ENCODE data around the gene MARCHF4. TPM values are rescaled to one million over a fixed set of nuclear protein-coding genes. Genes with fewer than 3 reads are reported as not detected.

Gene MARCHF4
- total RNA-seq, 1 donor from 2014 or later = not detected

DNA sequence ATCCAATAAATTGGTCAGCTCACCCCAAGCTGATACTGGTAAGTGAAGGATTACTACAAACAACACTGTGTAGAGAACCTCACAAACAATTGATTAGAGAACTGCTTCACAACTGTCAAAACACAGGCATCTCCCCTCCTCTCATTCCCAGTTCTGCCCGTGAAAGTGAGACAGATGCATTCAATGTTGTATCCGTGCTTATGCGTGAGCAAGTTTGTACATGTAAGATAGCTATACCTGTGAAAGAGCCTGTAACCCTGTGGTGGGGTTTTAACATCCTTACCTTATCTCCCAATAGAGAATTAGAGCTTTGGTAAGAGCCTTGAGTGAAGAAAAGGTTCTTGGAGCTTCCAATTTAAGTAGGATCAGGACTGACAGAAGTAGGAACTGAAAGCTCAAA lies 9.1 kb downstream of the MARCHF4 start:
- H3K27me3 ChIP-seq (ENCODE audit: control insufficient read depth, insufficient read depth, low read length) = no peaks in the 10 kb centered on the region
- FAIRE-seq = no peak
- TF ChIP-seq, protein P1, sequence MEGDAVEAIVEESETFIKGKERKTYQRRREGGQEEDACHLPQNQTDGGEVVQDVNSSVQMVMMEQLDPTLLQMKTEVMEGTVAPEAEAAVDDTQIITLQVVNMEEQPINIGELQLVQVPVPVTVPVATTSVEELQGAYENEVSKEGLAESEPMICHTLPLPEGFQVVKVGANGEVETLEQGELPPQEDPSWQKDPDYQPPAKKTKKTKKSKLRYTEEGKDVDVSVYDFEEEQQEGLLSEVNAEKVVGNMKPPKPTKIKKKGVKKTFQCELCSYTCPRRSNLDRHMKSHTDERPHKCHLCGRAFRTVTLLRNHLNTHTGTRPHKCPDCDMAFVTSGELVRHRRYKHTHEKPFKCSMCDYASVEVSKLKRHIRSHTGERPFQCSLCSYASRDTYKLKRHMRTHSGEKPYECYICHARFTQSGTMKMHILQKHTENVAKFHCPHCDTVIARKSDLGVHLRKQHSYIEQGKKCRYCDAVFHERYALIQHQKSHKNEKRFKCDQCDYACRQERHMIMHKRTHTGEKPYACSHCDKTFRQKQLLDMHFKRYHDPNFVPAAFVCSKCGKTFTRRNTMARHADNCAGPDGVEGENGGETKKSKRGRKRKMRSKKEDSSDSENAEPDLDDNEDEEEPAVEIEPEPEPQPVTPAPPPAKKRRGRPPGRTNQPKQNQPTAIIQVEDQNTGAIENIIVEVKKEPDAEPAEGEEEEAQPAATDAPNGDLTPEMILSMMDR (IDR thresholded peaks at IDR 0.05; ENCODE audit: insufficient read depth, low read length, severe bottlenecking) = no peak

DNA sequence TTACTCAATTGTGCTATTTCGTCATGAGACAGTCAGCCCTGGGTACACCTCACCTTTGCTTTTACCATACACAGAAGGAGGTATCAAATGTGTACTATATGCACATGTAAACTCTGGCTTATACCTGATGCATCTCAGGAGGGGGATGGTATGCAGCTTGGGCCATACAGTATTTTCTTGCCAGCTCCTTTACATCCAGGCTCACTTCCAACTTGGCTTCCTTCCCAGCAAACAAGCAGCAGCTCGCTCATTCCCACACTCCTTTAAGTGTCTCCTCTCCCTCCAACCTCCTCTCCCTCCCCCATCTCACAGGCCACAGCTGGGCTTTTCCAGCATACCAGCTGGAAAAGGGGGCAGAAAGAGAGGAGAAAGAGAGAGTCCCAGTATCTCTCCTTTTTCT lies 9.6 kb downstream of the MARCHF4 start:
- H3K27me3 ChIP-seq (ENCODE audit: control insufficient read depth, insufficient read depth, low read length) = no peaks in the 10 kb centered on the region
- H3K4me3 ChIP-seq (ENCODE audit: low read depth, low read length) = no peak overlapping the region
- TF ChIP-seq, protein P1 (IDR thresholded peaks at IDR 0.05; ENCODE audit: insufficient read depth, low read length, severe bottlenecking) = no peak
- no peaks in the 10 kb centered on the region for H3K36me3 ChIP-seq (ENCODE audit: control insufficient read depth, insufficient read depth, low read length)
- FAIRE-seq (no peak), DNase-seq (ENCODE audit: low read depth) (peak; percentile 99)

More for the DNA sequence above, 9.1 kb downstream of the MARCHF4 start:
- H3K4me3 ChIP-seq (ENCODE audit: low read depth, low read length) = no peak overlapping the region
- H3K36me3 ChIP-seq (ENCODE audit: control insufficient read depth, insufficient read depth, low read length) = no peaks in the 10 kb centered on the region
- peak; percentile 80 for DNase-seq (ENCODE audit: low read depth)

DNA sequence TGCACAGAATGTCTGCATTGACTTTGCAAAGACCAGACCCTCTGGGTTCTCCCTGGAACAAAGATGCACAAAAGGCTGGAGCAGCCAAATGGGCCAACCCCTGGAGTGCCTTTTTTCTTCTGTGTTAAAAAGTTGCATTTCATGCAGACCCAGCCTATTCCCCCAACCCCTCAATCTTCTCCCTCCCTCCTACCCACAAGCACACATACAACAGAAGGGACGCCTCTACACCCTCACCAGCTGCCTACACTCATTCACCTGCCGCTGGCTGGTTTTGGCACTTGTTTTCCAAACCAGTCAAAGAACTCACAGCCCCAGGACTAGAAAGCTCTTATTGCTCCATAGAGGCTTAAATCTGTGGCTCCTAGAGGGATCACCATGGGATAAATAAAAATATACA lies 16.6 kb downstream of the MARCHF4 start:
- Histone ChIP-seq H3K36me3 (ENCODE audit: control insufficient read depth, insufficient read depth, low read length) (no peaks in the 10 kb centered on the region), H3K27me3 (ENCODE audit: control insufficient read depth, insufficient read depth, low read length) (no peaks in the 10 kb centered on the region), H3K4me3 (ENCODE audit: low read depth, low read length) (no peak overlapping the region)
- DNase-seq (ENCODE audit: low read depth) = no peak
- FAIRE-seq = no peak
- TF ChIP-seq, protein P1 (IDR thresholded peaks at IDR 0.05; ENCODE audit: insufficient read depth, low read length, severe bottlenecking) = no peak

DNA sequence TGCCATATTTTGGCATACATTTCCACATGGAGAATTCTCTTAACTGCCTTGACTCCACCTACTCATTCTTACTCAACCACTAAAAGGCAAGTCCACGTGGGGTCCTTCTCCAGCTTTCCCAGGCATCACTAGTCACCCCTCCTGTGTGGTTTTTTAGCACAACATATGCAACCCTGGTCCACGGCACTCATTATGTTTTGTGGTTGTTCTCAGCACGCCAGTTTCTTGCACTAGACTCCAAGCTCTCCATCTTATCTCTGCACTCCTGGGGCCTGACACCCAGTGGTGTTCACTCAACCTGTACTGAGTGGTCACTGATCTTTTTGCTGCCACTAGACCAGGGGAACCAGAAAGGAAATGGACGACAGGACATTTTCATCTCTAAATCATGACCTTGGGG lies 18.0 kb downstream of the MARCHF4 start:
- Histone ChIP-seq H3K27me3 (ENCODE audit: control insufficient read depth, insufficient read depth, low read length) (no peaks in the 10 kb centered on the region), H3K4me3 (ENCODE audit: low read depth, low read length) (no peak overlapping the region), H3K36me3 (ENCODE audit: control insufficient read depth, insufficient read depth, low read length) (no peaks in the 10 kb centered on the region)
- FAIRE-seq (no peak), DNase-seq (ENCODE audit: low read depth) (no peak)
- TF ChIP-seq, protein P1 (IDR thresholded peaks at IDR 0.05; ENCODE audit: insufficient read depth, low read length, severe bottlenecking) = no peak

DNA sequence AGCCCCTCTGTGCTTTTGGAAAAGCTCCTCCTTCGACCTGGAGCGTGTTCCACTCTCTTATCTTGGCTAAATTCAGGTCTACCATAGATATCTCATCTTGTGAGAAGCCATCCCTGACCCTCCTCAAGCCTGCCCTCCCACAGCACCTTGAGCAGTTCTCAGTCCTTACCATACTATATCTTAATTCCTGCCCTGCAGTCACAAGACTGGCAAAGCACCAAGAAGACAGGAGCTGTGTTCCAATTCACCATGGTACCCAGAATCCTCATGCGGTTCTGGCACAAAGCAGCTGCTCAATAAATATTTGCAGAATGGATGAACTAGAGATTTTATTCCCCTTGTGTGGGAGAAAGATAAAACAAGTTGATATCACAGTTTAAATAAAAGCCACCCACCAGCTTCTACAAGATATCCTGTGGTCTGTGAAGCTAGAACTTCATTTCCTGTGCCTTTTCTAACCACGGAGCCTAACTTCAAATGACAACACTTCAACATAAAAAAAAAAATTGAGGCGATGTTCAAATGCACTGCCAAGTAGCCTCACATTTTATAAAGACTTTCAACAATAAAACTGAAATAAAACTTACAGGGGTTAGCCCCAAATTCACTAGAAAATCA lies 19.5 kb downstream of the MARCHF4 start:
- TF ChIP-seq, protein P1 (IDR thresholded peaks at IDR 0.05; ENCODE audit: insufficient read depth, low read length, severe bottlenecking) = no peak
- no peak for DNase-seq (ENCODE audit: low read depth)

More for the DNA sequence above, 19.5 kb downstream of the MARCHF4 start:
- no peak for FAIRE-seq
- Histone ChIP-seq H3K4me3 (ENCODE audit: low read depth, low read length) (no peak overlapping the region), H3K27me3 (ENCODE audit: control insufficient read depth, insufficient read depth, low read length) (no peaks in the 10 kb centered on the region), H3K36me3 (ENCODE audit: control insufficient read depth, insufficient read depth, low read length) (no peaks in the 10 kb centered on the region)

Data from bronchial epithelial cell (primary cell).